Measurements from ENCODE around the gene LEO1.
A peak's percentile ranks its signal among the peaks of the same experiment; 100 is the strongest.

Gene LEO1

GRCh38 chr15:51931016-51931415 lies 40.6 kb downstream of the LEO1 start:
- no peak for DNase-seq (ENCODE audit: low spot score)

DNA sequence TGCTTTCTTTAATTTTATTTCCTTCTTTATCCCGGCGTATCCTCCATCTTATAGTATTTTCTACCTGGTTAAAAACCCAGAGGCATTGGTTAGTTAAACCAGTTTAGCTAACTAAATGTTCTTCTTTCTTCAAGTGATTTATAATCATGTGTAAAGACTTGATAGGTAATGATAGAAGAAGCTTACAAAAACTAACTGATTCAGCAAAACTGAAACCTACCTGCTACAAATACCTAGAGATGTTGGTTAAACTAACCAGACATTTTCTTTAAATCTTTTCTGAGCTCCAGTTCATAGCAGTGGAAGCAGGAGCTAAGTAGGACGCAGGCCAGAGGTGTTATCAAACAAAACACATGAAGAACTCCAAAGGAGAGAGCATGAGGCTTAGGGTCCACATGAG lies 44.8 kb downstream of the LEO1 start:
- DNase-seq (ENCODE audit: low spot score): no peak

- DNase-seq (ENCODE audit: low spot score): peak; percentile 81
These were observed 47.2 kb downstream of the LEO1 start for GRCh38 chr15:51924156-51925068.

GRCh38 chr15:51917493-51917892 lies 54.1 kb downstream of the LEO1 start:
- no peak for DNase-seq (ENCODE audit: low spot score)

DNA sequence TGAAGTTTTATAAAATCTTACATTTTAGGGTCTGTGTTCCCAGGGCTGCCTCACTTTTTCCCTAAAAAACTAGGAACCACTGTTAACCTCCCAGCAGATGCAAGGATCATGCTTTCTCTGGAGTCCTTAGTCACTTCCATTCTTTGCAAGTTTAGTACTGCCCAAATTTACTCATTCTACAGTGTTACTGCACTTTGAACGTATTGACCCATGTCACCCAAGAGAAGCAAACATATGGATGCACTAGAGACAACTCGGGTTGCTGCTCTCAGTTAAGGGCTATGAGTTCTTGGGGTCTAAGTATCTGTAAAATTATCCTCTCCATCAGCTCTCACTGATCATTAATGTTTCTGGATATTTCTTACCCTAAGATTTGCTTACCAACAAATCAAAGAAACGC lies 59.0 kb downstream of the LEO1 start:
- DNase-seq (ENCODE audit: low spot score): no peak

DNA sequence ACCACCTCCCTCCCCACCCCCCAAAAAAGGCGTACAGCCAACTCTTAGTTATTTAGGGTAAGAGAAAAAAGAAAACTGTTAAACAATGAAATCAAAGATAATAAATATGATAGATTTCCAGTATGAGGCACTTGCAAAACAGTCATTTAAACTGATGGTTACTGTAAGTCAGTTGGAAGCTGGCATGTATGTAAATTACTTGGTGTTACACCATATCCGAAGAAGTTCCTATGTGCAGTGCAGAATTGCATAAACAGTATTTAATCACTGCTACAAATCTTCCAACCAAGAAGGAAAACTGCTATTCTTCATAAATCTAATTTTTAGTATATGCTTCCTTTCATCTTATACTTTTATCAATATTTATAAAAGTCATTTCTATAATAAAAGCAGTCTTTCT lies 62.0 kb downstream of the LEO1 start:
- no peak for DNase-seq (ENCODE audit: low spot score)

- no peak for DNase-seq (ENCODE audit: low spot score)
These were observed 63.3 kb downstream of the LEO1 start for GRCh38 chr15:51908316-51908715.

GRCh38 chr15:51907136-51907862 lies 64.3 kb downstream of the LEO1 start:
- no peak for DNase-seq (ENCODE audit: low spot score)

DNA sequence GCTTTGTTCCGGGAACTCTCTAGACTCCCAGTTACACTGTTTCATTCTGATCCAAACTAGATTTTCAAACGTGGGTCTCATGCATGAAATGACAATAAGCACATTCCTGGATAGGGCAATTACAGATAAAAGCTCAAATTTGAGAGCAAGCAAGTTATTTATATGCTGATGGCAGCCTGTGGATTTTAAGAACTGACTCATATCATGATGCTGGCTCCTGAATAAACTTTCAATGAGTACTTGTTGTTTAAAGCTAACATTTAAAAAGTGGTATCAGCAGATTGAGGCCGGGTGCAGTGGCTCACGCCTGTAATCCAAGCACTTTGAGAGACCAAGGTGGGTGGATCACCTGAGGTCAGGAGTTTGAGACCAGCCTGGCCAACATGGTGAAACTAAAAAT lies 66.6 kb downstream of the LEO1 start:
- no peak for DNase-seq (ENCODE audit: low spot score)

- DNase-seq (ENCODE audit: low spot score): no peak
These were observed 67.2 kb downstream of the LEO1 start for GRCh38 chr15:51904421-51904820.

- no peak for DNase-seq (ENCODE audit: low spot score)
These were observed 82.1 kb downstream of the LEO1 start for GRCh38 chr15:51889486-51889885.

GRCh38 chr15:51888593-51889195 lies 82.9 kb downstream of the LEO1 start:
- DNase-seq (ENCODE audit: low spot score): peak; percentile 27
